Muscle layer of colon (tissue), 2 donors: ENCODE results near the gene IMMP2L.

Experiments
- H3K27ac ChIP-seq: one replicate; pipeline ENCODE4 v1.7.0; 2013; ENCODE audit warnings: low read depth, mild to moderate bottlenecking, low read length, moderate library complexity
- H3K27me3 ChIP-seq, 2 donors: one replicate each; pipeline ENCODE4 v1.7.0; 2013; ENCODE audit warnings: low read length in 2 of 2, mild to moderate bottlenecking in 2 of 2; ENCODE audit not compliant: insufficient read depth in 2 of 2, control insufficient read depth in 1 of 2
- H3K36me3 ChIP-seq: one replicate; pipeline ENCODE4 v1.7.0; 2013; ENCODE audit warnings: mild to moderate bottlenecking, low read length; ENCODE audit not compliant: insufficient read depth
- H3K4me1 ChIP-seq: one replicate; pipeline ENCODE4 v1.7.0; 2013; ENCODE audit warnings: mild to moderate bottlenecking, low read length; ENCODE audit not compliant: insufficient read depth
- H3K4me3 ChIP-seq, 2 donors: one replicate each; pipeline ENCODE4 v1.7.0; 2013; ENCODE audit warnings: low read length in 2 of 2, low read depth in 1 of 2, mild to moderate bottlenecking in 1 of 2, moderate library complexity in 1 of 2
- H3K9ac ChIP-seq: one replicate; pipeline ENCODE4 v1.7.0; 2013; ENCODE audit warnings: low read length
- H3K9me3 ChIP-seq: one replicate; pipeline ENCODE4 v1.7.0; 2013; ENCODE audit warnings: mild to moderate bottlenecking, low read length
- donor health status: abdominal sarcoma.
- donor health status: Adenocarcinoma of cecum.

The IMMP2L gene

GRCh38 chr7:111384065-111384891 lies 178.0 kb downstream of the IMMP2L start:
- Histone ChIP-seq H3K4me3 (no peak overlapping the region), H3K27me3 (no peaks in the 10 kb centered on the region), H3K9me3 (no peaks in the 10 kb centered on the region), H3K36me3 (no peaks in the 10 kb centered on the region), H3K4me1 (no peaks in the 10 kb centered on the region), H3K9ac (no peak overlapping the region), H3K27ac (no peak overlapping the region)

- no peaks in the 10 kb centered on the region for H3K27me3 ChIP-seq
- no peak overlapping the region for H3K27ac ChIP-seq
- H3K4me3 ChIP-seq, result no peak overlapping the region
- H3K4me1 ChIP-seq, result no peaks in the 10 kb centered on the region
- H3K9ac ChIP-seq, result no peak overlapping the region
- no peaks in the 10 kb centered on the region for H3K9me3 ChIP-seq
- no peaks in the 10 kb centered on the region for H3K36me3 ChIP-seq
Measured at GRCh38 chr7:111383133-111383532, 179.2 kb downstream of the IMMP2L start.

GRCh38 chr7:111381590-111381989 lies 180.7 kb downstream of the IMMP2L start:
- Histone ChIP-seq H3K9ac (no peak overlapping the region), H3K9me3 (no peaks in the 10 kb centered on the region)

GRCh38 chr7:111380945-111381344 lies 181.3 kb downstream of the IMMP2L start:
- Histone ChIP-seq H3K36me3 (no peaks in the 10 kb centered on the region), H3K27ac (no peak overlapping the region), H3K4me3 (no peak overlapping the region), H3K9ac (no peak overlapping the region), H3K9me3 (no peaks in the 10 kb centered on the region), H3K27me3 (no peaks in the 10 kb centered on the region), H3K4me1 (no peaks in the 10 kb centered on the region)

More at GRCh38 chr7:111381590-111381989, 180.7 kb downstream of the IMMP2L start:
- no peaks in the 10 kb centered on the region for H3K36me3 ChIP-seq
- no peaks in the 10 kb centered on the region for H3K4me1 ChIP-seq
- no peaks in the 10 kb centered on the region for H3K27me3 ChIP-seq
- H3K27ac ChIP-seq, result no peak overlapping the region
- no peak overlapping the region for H3K4me3 ChIP-seq

- Histone ChIP-seq H3K9me3 (no peaks in the 10 kb centered on the region), H3K27ac (no peak overlapping the region), H3K4me1 (no peaks in the 10 kb centered on the region), H3K27me3 (no peaks in the 10 kb centered on the region), H3K9ac (no peak overlapping the region), H3K36me3 (no peaks in the 10 kb centered on the region), H3K4me3 (no peak overlapping the region)
Measured at GRCh38 chr7:111374027-111374426, 188.3 kb downstream of the IMMP2L start.

- no peaks in the 10 kb centered on the region for H3K36me3 ChIP-seq
- H3K4me3 ChIP-seq, result no peak overlapping the region
- no peak overlapping the region for H3K9ac ChIP-seq
- H3K9me3 ChIP-seq, result no peaks in the 10 kb centered on the region
- H3K27ac ChIP-seq, result no peak overlapping the region
- no peaks in the 10 kb centered on the region for H3K4me1 ChIP-seq
- no peaks in the 10 kb centered on the region for H3K27me3 ChIP-seq
Measured at GRCh38 chr7:111371437-111371836, 190.9 kb downstream of the IMMP2L start.

- H3K36me3 ChIP-seq, result no peaks in the 10 kb centered on the region
- no peak overlapping the region for H3K4me3 ChIP-seq
- no peaks in the 10 kb centered on the region for H3K4me1 ChIP-seq
- no peaks in the 10 kb centered on the region for H3K27me3 ChIP-seq
- no peaks in the 10 kb centered on the region for H3K9me3 ChIP-seq
- no peak overlapping the region for H3K27ac ChIP-seq
- H3K9ac ChIP-seq, result no peak overlapping the region
Measured at GRCh38 chr7:111370002-111370401, 192.3 kb downstream of the IMMP2L start.

GRCh38 chr7:111368381-111369065 lies 193.8 kb downstream of the IMMP2L start:
- Histone ChIP-seq H3K36me3 (no peaks in the 10 kb centered on the region), H3K9ac (no peak overlapping the region), H3K27ac (no peak overlapping the region), H3K4me3 (no peak overlapping the region), H3K9me3 (no peaks in the 10 kb centered on the region), H3K27me3 (no peaks in the 10 kb centered on the region), H3K4me1 (no peaks in the 10 kb centered on the region)

- Histone ChIP-seq H3K4me1 (no peaks in the 10 kb centered on the region), H3K4me3 (no peak overlapping the region), H3K9me3 (no peaks in the 10 kb centered on the region), H3K36me3 (no peaks in the 10 kb centered on the region), H3K9ac (no peak overlapping the region), H3K27ac (no peak overlapping the region), H3K27me3 (no peaks in the 10 kb centered on the region)
Measured at GRCh38 chr7:111364413-111364812, 197.9 kb downstream of the IMMP2L start.

GRCh38 chr7:111363099-111363498 lies 199.2 kb downstream of the IMMP2L start:
- Histone ChIP-seq H3K36me3 (no peaks in the 10 kb centered on the region), H3K27ac (no peak overlapping the region), H3K27me3 (no peaks in the 10 kb centered on the region), H3K4me1 (no peaks in the 10 kb centered on the region), H3K9me3 (no peaks in the 10 kb centered on the region), H3K4me3 (no peak overlapping the region), H3K9ac (no peak overlapping the region)

GRCh38 chr7:111362506-111363054 lies 199.7 kb downstream of the IMMP2L start:
- Histone ChIP-seq H3K4me1 (no peaks in the 10 kb centered on the region), H3K27me3 (no peaks in the 10 kb centered on the region), H3K4me3 (no peak overlapping the region), H3K9ac (no peak overlapping the region), H3K27ac (no peak overlapping the region), H3K9me3 (no peaks in the 10 kb centered on the region), H3K36me3 (no peaks in the 10 kb centered on the region)
